Kasumi-1 (cell line): ENCODE results near the gene F2RL3.
A peak's percentile ranks its signal among the peaks of the same experiment; 100 is the strongest.

Experiments
- DNase-seq, 2 experiments: peaks; one replicate each; lab custom pipeline; 2025; lab: John Stamatoyannopoulos, UW

The F2RL3 gene

DNA sequence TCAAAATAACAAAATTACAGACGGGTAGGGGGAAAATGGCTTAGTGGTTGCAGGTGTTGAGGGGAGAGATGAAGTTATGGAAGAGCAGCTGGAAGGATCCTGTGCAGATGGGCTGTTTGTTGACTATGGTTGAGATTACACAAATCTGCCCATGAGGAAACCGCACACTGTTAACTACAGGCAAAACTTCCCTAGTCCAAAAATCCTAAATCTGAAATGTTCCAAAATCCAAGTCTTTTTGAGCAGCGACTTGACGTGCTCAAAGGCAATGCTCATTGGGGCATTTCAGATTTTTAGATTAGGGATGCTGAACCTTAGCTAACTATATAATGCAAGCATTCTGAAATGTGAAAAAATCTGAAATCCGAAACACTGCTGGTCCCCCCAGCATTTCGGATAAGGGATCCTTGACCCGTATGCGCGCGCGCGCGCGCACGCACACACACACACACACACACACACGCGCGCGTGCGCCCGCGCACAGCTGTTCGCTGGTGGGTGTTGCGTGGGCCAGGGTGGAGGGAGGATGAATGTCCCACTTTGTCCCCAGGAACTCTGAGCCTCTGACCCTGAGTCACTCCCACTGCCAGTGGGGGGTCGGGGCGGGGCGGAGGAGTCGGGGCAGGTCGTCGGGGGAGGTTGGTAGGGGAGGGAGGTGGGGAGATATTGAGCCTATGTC is 6.8 kb downstream of the F2RL3 start:
- DNase-seq = no peak

- DNase-seq = no peak
These were observed 7.6 kb downstream of the F2RL3 start for GRCh38 chr19:16896146-16897028.

DNA sequence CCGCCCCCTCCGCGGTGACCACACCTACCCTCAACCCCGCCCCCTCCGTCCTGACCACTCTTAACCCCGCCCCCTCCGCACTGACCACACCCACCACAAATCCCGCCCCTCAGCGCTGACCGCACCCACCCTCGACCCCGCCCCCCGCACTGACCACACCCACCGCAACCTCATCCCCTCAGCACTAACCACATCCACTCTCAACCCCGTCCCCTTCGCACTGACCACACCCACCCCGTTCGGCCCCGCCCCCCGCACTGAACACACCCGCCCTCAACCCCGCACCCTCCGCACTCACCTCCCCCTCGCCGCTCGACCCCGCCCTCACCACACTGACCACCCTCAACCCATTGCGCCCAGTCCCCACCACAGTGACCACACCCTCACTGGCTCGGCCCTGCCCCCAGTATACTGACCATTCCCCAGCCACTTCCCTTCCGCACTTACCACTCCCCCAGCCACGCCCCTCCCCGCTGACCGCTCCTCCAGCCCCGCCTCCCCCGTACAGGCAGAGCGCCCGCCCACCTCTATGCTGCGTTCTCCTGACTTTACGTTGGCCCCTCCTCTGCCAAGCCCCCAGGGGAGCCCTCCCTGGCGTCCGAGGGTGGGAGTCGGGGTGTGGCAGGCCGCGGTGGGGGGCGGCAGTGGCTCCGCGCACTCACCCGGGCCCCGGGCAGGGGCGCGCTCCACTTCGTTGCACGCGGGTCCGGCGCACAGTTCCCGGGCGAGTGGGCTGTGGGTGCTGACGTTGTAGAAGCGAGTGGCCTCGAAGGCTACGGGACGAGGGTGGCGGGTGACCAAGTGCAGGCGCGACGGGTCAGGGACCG is 8.4 kb downstream of the F2RL3 start:
- DNase-seq = no peak

- DNase-seq = no peak
These were observed 9.0 kb downstream of the F2RL3 start for GRCh38 chr19:16897856-16898161.

DNA sequence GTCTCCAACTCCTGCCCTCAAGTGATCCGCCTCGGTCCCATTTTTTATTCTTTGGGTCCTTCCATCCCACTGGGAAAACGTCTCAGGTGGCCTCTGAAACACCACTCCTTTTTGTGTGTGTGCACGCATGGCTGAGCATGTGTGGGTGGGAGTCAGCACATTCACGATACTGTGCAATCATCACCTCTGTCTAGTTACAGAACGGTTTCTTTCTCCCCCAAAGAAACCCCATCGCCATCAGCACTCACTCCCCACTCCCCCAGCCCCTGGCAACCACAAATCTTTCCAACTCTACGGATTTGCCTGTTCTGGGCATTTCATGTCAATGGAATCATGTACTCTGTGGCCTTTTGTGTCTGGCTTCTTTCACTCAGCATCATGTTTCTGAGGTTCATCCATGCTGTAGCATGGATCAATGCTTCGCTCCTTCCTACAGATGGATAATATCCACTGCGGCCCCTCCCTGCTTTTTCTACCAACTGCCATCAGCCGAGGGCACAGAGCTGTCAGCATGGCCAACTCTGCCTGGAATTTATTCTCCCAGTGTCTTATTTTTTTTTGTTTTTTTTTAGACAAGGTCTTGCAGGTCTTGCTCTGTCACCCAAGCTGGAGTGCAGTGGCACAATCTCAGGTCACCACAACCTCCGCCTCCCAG is 9.7 kb downstream of the F2RL3 start:
- DNase-seq = no peak

GRCh38 chr19:16899566-16900075 is 10.8 kb downstream of the F2RL3 start:
- DNase-seq = peak; percentile 12 to 37

DNA sequence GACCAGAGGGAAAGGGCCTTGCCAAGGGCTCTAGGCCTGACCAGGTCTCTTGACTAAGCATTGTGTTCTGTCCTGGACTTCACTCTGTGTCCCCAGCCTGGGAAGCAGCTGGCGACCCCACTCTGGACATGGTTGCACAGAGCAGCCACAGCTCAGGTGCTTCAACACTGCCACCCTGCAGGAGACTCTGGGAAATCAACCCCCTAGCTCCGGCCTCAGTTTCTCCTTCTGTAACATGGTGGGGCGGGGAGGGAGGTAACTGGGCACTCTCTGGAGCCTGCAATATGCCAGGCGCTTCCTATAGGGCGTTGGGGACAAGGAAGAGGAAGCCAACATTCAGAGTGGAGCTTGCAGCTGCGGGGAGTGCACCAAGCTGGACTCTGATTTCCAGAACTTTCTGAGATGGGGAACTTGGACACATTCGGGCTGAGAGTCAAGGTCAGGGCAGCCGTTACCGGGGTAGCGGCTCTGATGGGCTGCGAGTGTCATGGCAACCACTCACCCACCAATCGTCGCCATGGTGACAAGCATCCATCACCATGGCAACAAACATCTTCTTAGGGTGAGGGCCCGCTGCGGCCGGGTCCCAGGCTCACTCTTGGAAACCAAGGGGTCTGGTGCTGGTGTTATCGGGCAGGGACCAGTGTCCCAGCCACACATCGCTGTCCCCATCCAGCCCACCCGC is 12.8 kb downstream of the F2RL3 start:
- DNase-seq = no peak

DNA sequence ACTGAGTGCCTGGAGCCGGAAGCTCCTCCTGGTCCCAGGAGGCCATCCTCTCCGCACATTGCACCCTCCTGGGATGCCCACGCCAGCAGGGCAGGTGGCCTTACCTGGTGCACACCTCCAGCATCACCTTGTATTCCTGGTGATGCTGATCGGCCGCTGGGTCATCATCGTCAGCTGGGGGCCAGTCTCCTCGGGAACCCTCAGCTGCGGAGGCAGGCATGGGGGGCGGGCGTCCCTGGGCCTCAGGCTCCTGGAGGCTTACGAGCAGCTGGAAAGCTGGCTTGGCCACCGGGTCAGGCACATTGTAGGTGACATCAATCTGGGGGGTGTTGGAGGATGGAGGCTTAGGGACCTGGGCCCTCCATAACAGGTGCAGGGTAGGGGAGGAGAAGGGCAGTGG is 13.7 kb downstream of the F2RL3 start:
- no peak for DNase-seq

DNA sequence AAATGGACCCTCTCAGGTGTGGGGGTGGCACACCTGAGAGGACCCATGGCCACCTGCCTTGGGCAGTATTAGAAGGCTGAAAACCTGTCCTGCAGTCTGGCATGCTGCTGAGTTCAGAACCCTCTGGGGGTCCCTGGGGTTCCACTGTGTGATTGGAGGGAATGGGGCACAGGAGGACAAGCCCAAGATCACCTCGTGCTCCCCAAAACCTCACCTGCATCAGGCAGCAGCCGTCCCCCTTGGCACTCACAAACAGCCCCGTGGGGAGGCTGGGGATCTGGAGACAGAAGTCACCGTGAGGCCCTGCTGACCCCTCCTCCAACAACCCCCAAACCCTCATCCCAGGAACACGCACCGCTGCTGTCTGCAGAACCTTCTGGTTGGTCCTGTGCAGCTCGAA is 14.5 kb downstream of the F2RL3 start:
- DNase-seq = no peak

DNA sequence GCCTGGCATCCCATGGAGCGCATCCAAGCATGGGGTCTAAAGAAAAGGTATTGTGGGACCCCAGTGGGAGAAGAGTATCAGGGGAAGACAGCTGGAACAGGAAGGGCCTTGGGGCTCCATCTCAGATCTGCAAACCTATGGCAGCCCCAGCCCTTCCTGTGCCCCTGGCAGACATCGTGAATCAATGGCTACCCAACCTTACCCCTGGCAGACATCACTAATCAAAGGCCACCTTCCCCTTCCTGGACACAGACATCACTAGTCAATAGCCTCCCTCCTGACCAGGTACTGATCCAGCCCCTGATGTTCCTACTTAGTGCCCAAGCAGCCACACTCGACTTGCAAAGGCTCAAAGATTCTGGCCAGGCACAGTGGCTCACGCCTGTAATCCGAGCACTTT is 15.8 kb downstream of the F2RL3 start:
- no peak for DNase-seq

DNA sequence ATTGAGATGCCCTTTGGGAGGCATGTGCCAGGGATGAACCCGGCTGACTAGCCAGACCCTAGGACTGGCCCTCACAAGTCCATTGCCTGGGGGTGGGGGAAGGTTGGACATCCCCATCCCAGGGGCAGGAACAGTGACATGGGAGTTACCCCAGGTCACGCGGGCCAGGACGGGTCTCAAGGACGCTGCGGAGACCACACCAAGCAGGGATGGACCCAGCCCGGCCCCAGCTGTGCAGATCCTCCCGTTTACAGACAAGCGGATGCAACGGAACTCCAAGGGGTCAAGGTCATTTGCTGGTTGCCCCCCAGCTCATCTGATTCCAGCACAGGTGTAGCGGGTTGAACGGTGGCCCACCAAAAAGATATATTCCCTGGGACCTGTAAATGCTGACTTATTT is 20.0 kb downstream of the F2RL3 start:
- no peak for DNase-seq

DNA sequence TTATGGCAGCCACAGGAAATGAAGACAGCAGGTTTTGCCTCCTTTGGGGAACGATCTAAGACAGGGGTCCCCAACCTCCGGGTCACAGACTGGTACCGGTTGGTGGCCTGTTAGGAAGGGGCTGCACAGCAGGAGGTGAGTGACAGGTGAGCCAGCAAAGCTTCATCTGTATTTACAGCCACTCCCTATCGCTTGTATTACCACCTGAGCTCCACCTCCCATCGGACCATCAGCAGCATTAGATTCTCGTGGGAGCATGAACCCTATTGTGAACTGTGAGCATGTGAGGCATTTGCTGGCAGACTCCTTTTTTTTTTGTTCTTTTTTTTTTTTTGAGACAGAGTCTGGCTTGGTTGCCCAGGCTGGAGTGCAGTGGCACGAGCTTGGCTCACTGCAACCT is 22.2 kb downstream of the F2RL3 start:
- DNase-seq = no peak

DNA sequence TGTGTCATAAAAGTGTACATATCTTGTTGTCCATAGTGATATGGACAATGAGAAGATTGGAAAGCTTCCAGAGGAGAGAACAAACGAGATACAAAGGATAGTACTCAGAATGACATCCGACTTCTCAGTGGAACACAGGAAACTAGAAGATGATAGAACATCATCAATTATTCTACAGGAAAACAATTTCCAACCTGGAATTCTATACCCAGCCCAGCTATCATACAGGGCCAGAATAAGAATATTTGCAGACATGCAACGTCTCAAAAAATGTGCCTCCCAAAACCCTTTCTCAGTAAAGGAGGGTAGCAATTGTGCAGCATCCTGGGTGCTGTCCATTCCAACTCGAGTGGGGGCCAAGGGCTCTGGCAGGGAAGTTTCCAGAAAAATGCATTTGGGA is 24.0 kb downstream of the F2RL3 start:
- no peak for DNase-seq

DNA sequence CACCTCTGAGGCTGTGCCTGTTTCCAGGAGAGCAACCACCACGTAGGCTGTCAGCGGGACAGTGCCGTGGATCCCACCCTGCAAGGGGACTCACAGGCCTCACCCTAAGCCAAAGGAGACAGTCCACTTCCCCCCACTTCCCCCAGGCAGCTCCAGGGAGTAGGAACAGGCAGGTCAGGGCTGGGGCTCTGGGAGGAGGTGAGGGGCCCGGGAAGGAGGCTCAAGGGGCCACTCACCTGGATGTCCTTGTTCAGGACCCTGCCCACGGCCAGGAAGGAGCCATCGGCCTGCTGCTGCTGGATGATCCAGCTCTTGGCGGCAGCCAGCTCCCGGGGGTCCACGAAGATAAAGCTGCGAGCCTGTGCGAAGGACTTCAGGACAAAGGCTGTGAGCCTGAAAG is 25.6 kb downstream of the F2RL3 start:
- DNase-seq = no peak

DNA sequence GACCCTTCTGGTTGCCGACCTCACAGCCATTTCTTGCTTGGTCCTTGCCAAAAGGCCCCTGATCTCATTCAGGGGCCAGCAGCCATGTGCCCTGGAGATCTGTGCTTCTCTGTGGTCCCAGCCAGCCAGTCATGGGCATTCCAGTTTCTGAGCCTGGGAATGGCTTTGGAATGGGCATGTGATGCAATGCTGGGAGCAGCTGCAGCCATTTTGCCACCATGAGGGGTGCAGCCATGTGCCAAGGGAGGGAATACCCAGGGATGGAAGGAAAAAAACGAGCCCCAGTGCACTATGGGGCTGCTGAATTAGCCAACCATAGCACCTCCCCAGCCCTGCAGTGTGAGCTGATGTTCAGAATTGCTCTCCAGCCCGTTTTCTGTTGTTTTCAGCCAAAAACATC is 26.3 kb downstream of the F2RL3 start:
- no peak for DNase-seq

GRCh38 chr19:16915734-16916133 is 26.9 kb downstream of the F2RL3 start:
- DNase-seq = no peak

DNA sequence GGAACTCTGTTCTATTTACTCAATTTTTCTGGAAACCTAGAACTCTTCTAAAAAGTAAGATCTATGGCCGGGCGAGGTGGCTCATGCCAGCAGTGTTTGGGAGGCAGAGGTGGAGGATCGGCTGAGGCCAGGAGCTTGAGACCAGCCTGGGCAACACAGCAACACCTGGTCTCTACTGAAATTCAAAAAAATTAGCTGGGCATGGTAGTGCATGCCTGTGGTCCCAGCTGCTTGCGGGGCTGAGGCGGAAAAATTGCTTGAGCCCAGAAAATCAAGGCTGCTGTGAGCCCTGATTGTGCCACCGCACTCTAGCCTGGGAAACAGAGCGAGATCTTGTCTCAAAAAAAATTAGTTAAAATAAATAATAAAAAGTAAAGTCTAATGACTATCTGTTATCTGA is 28.6 kb downstream of the F2RL3 start:
- no peak for DNase-seq

- no peak for DNase-seq
These were observed 30.7 kb downstream of the F2RL3 start for GRCh38 chr19:16919496-16919895.

DNA sequence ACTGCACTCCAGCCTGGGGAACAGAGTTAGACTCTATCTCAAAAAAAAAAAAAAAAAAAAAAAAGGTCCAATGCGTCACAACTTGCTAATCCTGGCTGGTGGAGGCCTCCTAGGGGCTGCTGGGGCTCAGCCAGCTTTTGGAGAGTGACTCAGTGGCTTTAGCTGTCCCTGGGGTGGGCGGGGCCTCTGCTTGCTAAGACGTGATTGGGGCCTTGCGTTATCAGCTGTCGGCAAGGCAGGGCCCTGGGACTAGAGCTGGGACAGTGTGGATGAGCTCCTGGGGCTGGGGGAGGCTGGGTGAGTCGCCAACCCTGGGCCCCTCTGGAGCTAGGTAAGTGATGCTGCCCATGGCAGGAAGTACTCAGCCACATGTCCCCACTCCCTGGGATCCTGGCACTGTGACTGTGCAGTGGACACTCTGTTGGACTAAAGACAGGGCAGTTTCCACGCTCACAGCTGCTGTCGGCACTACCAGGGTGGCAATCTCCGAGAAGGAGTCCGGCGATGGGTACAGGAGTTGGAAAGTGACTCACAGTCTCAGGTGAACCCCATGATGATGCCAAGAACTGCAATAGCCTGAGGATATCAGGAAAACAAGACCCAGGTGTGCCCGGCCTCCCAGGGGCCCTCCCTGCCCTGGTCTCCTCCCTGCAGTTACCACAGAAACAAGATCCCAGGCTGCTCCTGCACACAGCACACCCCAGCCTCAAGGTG is 32.2 kb downstream of the F2RL3 start:
- no peak for DNase-seq

GRCh38 chr19:16921766-16922591 is 33.2 kb downstream of the F2RL3 start:
- no peak for DNase-seq
